ENCODE data around the gene SLC5A9. TPM values are rescaled to one million over a fixed set of nuclear protein-coding genes. Genes with fewer than 3 reads are reported as not detected.

SLC5A9 gene
- total and polyA plus RNA-seq, 2 experiments from 2014 or later = 0.10 TPM

DNA sequence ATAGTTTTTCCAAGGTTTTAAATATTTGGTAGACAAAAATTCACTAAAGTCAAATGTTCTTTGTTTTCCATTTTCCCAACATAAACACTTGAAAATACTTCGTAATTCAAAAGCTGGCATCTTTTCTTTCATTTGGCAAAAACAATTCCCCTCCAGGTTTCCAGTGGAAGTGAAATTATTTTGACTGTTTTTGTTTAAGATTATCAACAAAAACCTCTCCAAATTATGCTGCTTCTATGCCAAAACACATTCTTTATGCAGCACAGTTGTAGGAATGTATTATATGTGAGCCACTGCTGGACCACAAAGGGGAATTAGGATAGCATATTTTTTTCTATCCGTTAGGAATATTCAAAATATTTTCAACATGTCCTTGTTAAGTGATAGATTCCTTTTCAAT lies 44.1 kb downstream of the SLC5A9 start:
- Histone ChIP-seq H3K4me2 (no peak overlapping the region), H2AFZ (no peak overlapping the region), H3K27me3 (ENCODE audit: insufficient read depth) (no peaks in the 10 kb centered on the region), H3K4me1 (ENCODE audit: insufficient read depth) (no peaks in the 10 kb centered on the region), H3K27ac (ENCODE audit: low read depth) (no peak overlapping the region), H3F3A (replicated peaks; ENCODE audit: low read depth) (no peaks in the 10 kb centered on the region), H4K20me1 (replicated peaks; ENCODE audit: insufficient read depth) (no peaks in the 10 kb centered on the region; the same call in 1 of the 2 replicates), H3K9me2 (ENCODE audit: insufficient read depth) (no peaks in the 10 kb centered on the region), H3K4me3 (no peak overlapping the region), H3K79me2 (replicated peaks; ENCODE audit: insufficient read depth) (no peaks in the 10 kb centered on the region), H3K36me3 (ENCODE audit: insufficient read depth) (no peaks in the 10 kb centered on the region)
- Mint-ChIP-seq H3K27me3 (ENCODE audit: insufficient read depth, low read depth, poor library complexity) (peaks cover 2% of the 10 kb centered on the region), H3K27ac (no peak overlapping the region), H3K4me1 (no peaks in the 10 kb centered on the region), H3K9me3 (peaks cover 5% of the 10 kb centered on the region; the same call in 2 of the 3 replicates), H3K36me3 (ENCODE audit: low read depth) (peaks cover 3% of the 10 kb centered on the region; the same call in 1 of the 3 replicates), H3K4me3 (no peak overlapping the region)
- TF ChIP-seq CREB1 (CRISPR knock-in tag; IDR thresholded peaks at IDR 0.05; ENCODE audit: low read depth) (no peak), POLR2AphosphoS5 (IDR thresholded peaks at IDR 0.05; ENCODE audit: low read depth) (no peak), JUNB (IDR thresholded peaks at IDR 0.05; ENCODE audit: unreplicated experiment) (no peak), EZH2phosphoT487 (IDR thresholded peaks at IDR 0.05; ENCODE audit: unreplicated experiment) (no peak), ZNF331 (CRISPR knock-in tag; IDR thresholded peaks at IDR 0.05; ENCODE audit: low read depth) (no peak), STAT1 (IDR thresholded peaks at IDR 0.05; ENCODE audit: unreplicated experiment) (no peak), NANOG (IDR thresholded peaks at IDR 0.05; ENCODE audit: borderline replicate concordance) (no peak), EZH2 (IDR thresholded peaks at IDR 0.05; ENCODE audit: low read depth, unreplicated experiment) (no peak), ZNF114 (CRISPR knock-in tag; IDR thresholded peaks at IDR 0.05) (no peak)
- TF ChIP-seq, protein P1, sequence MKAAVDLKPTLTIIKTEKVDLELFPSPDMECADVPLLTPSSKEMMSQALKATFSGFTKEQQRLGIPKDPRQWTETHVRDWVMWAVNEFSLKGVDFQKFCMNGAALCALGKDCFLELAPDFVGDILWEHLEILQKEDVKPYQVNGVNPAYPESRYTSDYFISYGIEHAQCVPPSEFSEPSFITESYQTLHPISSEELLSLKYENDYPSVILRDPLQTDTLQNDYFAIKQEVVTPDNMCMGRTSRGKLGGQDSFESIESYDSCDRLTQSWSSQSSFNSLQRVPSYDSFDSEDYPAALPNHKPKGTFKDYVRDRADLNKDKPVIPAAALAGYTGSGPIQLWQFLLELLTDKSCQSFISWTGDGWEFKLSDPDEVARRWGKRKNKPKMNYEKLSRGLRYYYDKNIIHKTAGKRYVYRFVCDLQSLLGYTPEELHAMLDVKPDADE (IDR thresholded peaks at IDR 0.05) = no peak
- TF ChIP-seq, protein P2, sequence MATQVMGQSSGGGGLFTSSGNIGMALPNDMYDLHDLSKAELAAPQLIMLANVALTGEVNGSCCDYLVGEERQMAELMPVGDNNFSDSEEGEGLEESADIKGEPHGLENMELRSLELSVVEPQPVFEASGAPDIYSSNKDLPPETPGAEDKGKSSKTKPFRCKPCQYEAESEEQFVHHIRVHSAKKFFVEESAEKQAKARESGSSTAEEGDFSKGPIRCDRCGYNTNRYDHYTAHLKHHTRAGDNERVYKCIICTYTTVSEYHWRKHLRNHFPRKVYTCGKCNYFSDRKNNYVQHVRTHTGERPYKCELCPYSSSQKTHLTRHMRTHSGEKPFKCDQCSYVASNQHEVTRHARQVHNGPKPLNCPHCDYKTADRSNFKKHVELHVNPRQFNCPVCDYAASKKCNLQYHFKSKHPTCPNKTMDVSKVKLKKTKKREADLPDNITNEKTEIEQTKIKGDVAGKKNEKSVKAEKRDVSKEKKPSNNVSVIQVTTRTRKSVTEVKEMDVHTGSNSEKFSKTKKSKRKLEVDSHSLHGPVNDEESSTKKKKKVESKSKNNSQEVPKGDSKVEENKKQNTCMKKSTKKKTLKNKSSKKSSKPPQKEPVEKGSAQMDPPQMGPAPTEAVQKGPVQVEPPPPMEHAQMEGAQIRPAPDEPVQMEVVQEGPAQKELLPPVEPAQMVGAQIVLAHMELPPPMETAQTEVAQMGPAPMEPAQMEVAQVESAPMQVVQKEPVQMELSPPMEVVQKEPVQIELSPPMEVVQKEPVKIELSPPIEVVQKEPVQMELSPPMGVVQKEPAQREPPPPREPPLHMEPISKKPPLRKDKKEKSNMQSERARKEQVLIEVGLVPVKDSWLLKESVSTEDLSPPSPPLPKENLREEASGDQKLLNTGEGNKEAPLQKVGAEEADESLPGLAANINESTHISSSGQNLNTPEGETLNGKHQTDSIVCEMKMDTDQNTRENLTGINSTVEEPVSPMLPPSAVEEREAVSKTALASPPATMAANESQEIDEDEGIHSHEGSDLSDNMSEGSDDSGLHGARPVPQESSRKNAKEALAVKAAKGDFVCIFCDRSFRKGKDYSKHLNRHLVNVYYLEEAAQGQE (IDR thresholded peaks at IDR 0.05; ENCODE audit: unreplicated experiment) = no peak
- TF ChIP-seq, protein P3, sequence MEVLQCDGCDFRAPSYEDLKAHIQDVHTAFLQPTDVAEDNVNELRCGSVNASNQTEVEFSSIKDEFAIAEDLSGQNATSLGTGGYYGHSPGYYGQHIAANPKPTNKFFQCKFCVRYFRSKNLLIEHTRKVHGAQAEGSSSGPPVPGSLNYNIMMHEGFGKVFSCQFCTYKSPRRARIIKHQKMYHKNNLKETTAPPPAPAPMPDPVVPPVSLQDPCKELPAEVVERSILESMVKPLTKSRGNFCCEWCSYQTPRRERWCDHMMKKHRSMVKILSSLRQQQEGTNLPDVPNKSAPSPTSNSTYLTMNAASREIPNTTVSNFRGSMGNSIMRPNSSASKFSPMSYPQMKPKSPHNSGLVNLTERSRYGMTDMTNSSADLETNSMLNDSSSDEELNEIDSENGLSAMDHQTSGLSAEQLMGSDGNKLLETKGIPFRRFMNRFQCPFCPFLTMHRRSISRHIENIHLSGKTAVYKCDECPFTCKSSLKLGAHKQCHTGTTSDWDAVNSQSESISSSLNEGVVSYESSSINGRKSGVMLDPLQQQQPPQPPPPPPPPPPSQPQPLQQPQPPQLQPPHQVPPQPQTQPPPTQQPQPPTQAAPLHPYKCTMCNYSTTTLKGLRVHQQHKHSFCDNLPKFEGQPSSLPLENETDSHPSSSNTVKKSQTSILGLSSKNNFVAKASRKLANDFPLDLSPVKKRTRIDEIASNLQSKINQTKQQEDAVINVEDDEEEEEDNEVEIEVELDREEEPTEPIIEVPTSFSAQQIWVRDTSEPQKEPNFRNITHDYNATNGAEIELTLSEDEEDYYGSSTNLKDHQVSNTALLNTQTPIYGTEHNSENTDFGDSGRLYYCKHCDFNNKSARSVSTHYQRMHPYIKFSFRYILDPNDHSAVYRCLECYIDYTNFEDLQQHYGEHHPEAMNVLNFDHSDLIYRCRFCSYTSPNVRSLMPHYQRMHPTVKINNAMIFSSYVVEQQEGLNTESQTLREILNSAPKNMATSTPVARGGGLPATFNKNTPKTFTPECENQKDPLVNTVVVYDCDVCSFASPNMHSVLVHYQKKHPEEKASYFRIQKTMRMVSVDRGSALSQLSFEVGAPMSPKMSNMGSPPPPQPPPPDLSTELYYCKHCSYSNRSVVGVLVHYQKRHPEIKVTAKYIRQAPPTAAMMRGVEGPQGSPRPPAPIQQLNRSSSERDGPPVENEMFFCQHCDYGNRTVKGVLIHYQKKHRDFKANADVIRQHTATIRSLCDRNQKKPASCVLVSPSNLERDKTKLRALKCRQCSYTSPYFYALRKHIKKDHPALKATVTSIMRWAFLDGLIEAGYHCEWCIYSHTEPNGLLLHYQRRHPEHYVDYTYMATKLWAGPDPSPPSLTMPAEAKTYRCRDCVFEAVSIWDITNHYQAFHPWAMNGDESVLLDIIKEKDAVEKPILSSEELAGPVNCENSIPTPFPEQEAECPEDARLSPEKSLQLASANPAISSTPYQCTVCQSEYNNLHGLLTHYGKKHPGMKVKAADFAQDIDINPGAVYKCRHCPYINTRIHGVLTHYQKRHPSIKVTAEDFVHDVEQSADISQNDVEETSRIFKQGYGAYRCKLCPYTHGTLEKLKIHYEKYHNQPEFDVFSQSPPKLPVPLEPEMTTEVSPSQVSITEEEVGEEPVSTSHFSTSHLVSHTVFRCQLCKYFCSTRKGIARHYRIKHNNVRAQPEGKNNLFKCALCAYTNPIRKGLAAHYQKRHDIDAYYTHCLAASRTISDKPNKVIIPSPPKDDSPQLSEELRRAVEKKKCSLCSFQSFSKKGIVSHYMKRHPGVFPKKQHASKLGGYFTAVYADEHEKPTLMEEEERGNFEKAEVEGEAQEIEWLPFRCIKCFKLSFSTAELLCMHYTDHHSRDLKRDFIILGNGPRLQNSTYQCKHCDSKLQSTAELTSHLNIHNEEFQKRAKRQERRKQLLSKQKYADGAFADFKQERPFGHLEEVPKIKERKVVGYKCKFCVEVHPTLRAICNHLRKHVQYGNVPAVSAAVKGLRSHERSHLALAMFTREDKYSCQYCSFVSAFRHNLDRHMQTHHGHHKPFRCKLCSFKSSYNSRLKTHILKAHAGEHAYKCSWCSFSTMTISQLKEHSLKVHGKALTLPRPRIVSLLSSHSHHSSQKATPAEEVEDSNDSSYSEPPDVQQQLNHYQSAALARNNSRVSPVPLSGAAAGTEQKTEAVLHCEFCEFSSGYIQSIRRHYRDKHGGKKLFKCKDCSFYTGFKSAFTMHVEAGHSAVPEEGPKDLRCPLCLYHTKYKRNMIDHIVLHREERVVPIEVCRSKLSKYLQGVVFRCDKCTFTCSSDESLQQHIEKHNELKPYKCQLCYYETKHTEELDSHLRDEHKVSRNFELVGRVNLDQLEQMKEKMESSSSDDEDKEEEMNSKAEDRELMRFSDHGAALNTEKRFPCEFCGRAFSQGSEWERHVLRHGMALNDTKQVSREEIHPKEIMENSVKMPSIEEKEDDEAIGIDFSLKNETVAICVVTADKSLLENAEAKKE (CRISPR knock-in tag; IDR thresholded peaks at IDR 0.05) = no peak
- TF ChIP-seq, protein P4, sequence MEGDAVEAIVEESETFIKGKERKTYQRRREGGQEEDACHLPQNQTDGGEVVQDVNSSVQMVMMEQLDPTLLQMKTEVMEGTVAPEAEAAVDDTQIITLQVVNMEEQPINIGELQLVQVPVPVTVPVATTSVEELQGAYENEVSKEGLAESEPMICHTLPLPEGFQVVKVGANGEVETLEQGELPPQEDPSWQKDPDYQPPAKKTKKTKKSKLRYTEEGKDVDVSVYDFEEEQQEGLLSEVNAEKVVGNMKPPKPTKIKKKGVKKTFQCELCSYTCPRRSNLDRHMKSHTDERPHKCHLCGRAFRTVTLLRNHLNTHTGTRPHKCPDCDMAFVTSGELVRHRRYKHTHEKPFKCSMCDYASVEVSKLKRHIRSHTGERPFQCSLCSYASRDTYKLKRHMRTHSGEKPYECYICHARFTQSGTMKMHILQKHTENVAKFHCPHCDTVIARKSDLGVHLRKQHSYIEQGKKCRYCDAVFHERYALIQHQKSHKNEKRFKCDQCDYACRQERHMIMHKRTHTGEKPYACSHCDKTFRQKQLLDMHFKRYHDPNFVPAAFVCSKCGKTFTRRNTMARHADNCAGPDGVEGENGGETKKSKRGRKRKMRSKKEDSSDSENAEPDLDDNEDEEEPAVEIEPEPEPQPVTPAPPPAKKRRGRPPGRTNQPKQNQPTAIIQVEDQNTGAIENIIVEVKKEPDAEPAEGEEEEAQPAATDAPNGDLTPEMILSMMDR (conservative IDR thresholded peaks at IDR 0.05; ENCODE audit: low read depth in 2 of 2) = no peak
- DNase-seq (ENCODE audit: low spot score) (no peak), ATAC-seq (no peak)

Data from GM23338 (cell line).